ENCODE measurements around the gene NFYA. TPM values are rescaled to one million over a fixed set of nuclear protein-coding genes. Genes with fewer than 3 reads are reported as not detected.

NFYA gene
- total RNA-seq, 2 experiments from 2014 or later, result 26.7 to 27.3 TPM

DNA sequence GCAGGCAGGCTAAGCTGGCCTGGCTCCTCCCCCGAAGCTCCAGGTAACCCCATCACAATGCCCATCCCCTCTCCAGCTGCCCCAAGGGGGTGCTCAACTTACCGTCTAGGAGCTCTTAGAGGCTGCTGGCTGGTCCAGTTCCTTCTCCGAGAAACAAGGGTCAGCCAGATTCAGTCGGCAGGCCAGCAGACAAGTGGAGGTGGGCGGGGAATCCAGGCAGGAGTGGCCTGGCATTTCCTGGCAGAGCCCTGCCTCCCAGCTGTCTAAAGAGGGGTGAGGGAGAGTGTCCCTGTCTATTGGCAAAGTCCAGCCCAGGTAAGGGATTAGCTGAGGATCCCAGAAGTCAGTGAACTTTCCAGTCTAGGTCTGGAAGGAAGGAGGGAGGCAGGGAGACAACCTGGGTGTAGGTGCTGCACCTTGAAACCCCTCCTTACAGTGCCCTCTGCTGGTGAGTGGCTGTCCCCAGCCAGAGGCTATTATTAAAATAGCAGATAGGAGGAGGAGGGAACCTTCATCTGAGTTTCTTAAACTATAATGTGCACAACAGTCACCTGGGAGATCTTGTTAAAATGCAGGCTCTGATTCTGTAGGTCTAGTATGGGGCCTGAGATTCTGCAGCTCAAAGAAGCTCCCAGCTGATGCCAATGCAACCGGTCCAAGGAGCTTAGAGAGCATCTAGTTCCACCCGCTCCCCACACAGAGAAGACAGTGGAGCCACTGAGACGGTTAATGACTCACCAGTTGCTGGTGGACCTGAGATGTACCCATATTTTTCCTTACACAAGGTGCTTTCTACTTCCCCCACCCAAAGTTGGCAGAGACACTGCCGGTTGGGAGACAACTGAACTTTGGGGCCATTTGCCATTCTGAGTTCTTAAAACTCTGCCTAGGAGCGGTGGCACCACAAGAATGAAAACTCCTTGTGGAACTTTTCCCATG is 33.4 kb upstream of the NFYA start, which contains the start of gene UNC5CL:
UNC5CL (minus strand) TSS at position 162 of the 939 bp plus-strand sequence. CDS start 4,147 bp downstream, outside the sequence.
- ChIA-PET POLR2A (interaction anchor here (0.9 kb wide), 1 partner anchor 11 kb away, joined by 3 read pairs; no protein-coding TSS in a partner anchor), CTCF (interaction anchor here (0.9 kb wide), 1 partner anchor 11 kb away, joined by 5 read pairs; no protein-coding TSS in a partner anchor)
- TF ChIP-seq, protein P1, sequence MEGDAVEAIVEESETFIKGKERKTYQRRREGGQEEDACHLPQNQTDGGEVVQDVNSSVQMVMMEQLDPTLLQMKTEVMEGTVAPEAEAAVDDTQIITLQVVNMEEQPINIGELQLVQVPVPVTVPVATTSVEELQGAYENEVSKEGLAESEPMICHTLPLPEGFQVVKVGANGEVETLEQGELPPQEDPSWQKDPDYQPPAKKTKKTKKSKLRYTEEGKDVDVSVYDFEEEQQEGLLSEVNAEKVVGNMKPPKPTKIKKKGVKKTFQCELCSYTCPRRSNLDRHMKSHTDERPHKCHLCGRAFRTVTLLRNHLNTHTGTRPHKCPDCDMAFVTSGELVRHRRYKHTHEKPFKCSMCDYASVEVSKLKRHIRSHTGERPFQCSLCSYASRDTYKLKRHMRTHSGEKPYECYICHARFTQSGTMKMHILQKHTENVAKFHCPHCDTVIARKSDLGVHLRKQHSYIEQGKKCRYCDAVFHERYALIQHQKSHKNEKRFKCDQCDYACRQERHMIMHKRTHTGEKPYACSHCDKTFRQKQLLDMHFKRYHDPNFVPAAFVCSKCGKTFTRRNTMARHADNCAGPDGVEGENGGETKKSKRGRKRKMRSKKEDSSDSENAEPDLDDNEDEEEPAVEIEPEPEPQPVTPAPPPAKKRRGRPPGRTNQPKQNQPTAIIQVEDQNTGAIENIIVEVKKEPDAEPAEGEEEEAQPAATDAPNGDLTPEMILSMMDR (IDR thresholded peaks at IDR 0.05), result peak; percentile 71
- peak; percentile 30 to 70 (median 50) for DNase-seq
- peaks cover 4% of the 10 kb centered on the region for H3K36me3 Mint-ChIP-seq (ENCODE audit: low read depth)
- Histone ChIP-seq H3K36me3 (ENCODE audit: insufficient read depth, low read length) (no peaks in the 10 kb centered on the region), H3K27ac (ENCODE audit: low read depth in 1 of 2, low read length in 2 of 2) (no peak within 1 kb of the TSS), H3K9me3 (ENCODE audit: control insufficient read depth in 1 of 2, insufficient read depth in 1 of 2, low read length in 2 of 2) (no peaks in the 10 kb centered on the region), H3K4me1 (ENCODE audit: insufficient read depth, low read length) (no peaks in the 10 kb centered on the region), H3K4me3 (ENCODE audit: low read length) (no peak within 1 kb of the TSS), H3K27me3 (ENCODE audit: control insufficient read depth in 1 of 2, insufficient read depth in 2 of 2, low read length in 2 of 2) (no peaks in the 10 kb centered on the region)
- H3K4me1 Mint-ChIP-seq (ENCODE audit: low read depth), result peaks cover 6% of the 10 kb centered on the region
- H3K4me3 Mint-ChIP-seq, result no peak within 1 kb of the TSS
- intact Hi-C loops (cut with DNase I, micrococcal nuclease), result loop anchor here (1.0 to 10.0 kb wide), 2 partner anchors 33 to 1175 kb away; no protein-coding TSS in a partner anchor
- peak; percentile 74 for ATAC-seq (ENCODE audit: poor library complexity)
- no peaks in the 10 kb centered on the region for H3K27me3 Mint-ChIP-seq
- no peaks in the 10 kb centered on the region for H3K9me3 Mint-ChIP-seq
- H3K27ac Mint-ChIP-seq, result no peak within 1 kb of the TSS

DNA sequence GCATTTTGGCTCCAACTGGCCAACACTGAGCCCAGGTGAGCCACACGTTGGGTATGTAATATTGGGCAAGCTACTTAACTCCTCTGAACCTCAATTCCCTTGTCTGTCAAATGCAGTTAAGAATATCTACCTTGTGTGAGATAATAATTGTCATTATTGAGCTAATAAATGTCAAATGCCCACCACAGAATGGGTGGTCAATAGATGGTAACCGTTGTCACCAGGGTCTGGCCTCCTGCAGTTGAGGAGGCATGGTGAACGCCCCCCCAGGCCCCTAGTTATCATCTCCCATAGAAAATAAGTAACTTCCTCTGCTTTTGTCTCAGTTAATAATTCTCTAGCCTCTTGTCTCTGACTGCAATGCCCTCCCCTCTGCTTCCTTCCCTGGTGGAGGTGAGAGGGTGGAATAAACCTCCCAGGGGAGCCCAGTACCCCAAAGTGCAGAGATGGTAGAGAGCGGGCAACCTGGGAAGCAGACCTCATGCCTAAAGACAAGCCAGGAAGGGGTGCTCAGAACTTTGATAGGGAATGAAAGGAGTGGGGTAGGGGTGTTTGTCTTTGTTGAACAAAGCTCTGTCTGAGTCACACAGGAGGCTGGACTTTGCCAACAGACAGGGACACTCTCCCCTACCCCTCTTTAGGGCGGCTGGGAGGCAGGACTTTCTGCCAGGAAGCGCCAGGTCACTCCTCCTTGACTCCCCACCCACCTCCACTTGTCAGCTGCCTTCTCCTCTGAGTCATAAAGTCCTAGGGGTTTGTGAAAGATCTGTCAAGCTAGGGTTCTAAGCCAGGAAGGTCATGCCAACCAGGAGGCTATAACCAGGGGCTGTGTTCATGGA is 32.5 kb upstream of the NFYA start:
- no peak overlapping the region for H3K27ac Mint-ChIP-seq

More for the DNA sequence above, 32.5 kb upstream of the NFYA start:
- Mint-ChIP-seq H3K4me3 (no peak overlapping the region), H3K27me3 (no peaks in the 10 kb centered on the region), H3K4me1 (ENCODE audit: low read depth) (peaks cover 6% of the 10 kb centered on the region), H3K9me3 (no peaks in the 10 kb centered on the region), H3K36me3 (ENCODE audit: low read depth) (peaks cover 4% of the 10 kb centered on the region)
- TF ChIP-seq, protein P1 (IDR thresholded peaks at IDR 0.05), result no peak
- ATAC-seq (ENCODE audit: poor library complexity) (no peak), DNase-seq (no peak)
- Histone ChIP-seq H3K27me3 (ENCODE audit: control insufficient read depth in 1 of 2, insufficient read depth in 2 of 2, low read length in 2 of 2) (no peaks in the 10 kb centered on the region), H3K36me3 (ENCODE audit: insufficient read depth, low read length) (no peaks in the 10 kb centered on the region), H3K4me3 (ENCODE audit: low read length) (no peak overlapping the region), H3K9me3 (ENCODE audit: control insufficient read depth in 1 of 2, insufficient read depth in 1 of 2, low read length in 2 of 2) (no peaks in the 10 kb centered on the region), H3K4me1 (ENCODE audit: insufficient read depth, low read length) (no peaks in the 10 kb centered on the region), H3K27ac (ENCODE audit: low read depth in 1 of 2, low read length in 2 of 2) (no peak overlapping the region)
- ChIA-PET CTCF (no interaction called here), POLR2A (interaction anchor here (0.9 kb wide), 1 partner anchor 10 kb away, joined by 3 read pairs; no protein-coding TSS in a partner anchor)
- intact Hi-C loops (cut with DNase I, micrococcal nuclease), result no loop called here
